ENCODE measurements around the gene PLEKHG3. TPM values are rescaled to one million over a fixed set of nuclear protein-coding genes. Genes with fewer than 3 reads are reported as not detected.

The PLEKHG3 gene
- total RNA-seq, 1 experiment from 2014 or later: 75.3 TPM

DNA sequence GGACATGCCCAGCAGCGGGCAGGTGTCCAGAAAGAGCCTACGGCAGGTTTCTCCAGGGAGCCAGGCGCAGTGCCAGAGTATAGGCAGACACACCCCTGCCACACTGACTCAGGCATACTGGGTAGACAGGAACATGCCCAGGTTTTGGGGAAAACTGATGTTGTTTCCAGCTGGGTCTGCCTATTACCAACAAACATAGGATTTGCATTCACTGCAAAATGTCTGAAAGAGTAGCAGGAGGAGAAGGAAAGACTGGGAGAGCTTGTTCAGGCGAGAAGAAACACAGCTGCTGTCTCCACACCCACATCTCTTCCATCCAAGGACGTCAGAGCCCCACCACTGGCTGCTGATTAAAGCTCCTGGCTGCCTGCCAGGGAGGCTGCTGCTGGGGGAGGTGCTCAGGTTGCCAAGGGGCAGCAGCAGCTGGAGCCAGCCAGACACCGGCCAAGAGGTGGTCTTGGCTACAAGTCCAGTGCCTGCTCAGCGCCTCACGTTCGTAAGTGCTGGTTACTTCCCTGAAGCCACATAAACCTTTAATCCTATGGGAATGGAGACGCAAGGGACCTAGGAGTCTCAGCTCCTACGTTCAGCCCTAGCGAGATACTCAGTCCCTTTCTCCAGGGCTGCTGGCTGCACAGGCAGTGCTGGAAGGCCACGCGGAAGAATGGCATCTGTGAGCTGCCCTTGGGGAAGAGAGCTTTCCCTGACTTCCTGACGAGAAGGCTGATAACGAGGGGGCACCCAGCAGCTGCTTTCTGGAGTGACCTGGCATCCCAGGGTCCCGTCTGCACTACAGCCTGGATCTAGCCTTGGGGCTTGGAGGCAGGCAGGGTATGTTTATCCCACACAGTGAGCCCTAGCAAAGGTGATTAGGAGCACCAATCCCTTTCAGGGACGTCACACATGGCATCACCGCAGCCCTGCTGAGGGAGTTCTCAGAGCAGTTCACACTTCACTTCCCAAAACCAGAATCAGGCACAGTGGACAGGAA lies 58.1 kb downstream of the PLEKHG3 start (continued):
- TF ChIP-seq, protein P1, sequence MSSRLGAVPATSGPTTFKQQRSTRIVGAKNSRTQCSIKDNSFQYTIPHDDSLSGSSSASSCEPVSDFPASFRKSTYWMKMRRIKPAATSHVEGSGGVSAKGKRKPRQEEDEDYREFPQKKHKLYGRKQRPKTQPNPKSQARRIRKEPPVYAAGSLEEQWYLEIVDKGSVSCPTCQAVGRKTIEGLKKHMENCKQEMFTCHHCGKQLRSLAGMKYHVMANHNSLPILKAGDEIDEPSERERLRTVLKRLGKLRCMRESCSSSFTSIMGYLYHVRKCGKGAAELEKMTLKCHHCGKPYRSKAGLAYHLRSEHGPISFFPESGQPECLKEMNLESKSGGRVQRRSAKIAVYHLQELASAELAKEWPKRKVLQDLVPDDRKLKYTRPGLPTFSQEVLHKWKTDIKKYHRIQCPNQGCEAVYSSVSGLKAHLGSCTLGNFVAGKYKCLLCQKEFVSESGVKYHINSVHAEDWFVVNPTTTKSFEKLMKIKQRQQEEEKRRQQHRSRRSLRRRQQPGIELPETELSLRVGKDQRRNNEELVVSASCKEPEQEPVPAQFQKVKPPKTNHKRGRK (CRISPR knock-in tag; IDR thresholded peaks at IDR 0.05; ENCODE audit: borderline replicate concordance): no peak
- TF ChIP-seq, protein P2, sequence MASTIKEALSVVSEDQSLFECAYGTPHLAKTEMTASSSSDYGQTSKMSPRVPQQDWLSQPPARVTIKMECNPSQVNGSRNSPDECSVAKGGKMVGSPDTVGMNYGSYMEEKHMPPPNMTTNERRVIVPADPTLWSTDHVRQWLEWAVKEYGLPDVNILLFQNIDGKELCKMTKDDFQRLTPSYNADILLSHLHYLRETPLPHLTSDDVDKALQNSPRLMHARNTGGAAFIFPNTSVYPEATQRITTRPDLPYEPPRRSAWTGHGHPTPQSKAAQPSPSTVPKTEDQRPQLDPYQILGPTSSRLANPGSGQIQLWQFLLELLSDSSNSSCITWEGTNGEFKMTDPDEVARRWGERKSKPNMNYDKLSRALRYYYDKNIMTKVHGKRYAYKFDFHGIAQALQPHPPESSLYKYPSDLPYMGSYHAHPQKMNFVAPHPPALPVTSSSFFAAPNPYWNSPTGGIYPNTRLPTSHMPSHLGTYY (CRISPR knock-in tag; IDR thresholded peaks at IDR 0.05): no peak

DNA sequence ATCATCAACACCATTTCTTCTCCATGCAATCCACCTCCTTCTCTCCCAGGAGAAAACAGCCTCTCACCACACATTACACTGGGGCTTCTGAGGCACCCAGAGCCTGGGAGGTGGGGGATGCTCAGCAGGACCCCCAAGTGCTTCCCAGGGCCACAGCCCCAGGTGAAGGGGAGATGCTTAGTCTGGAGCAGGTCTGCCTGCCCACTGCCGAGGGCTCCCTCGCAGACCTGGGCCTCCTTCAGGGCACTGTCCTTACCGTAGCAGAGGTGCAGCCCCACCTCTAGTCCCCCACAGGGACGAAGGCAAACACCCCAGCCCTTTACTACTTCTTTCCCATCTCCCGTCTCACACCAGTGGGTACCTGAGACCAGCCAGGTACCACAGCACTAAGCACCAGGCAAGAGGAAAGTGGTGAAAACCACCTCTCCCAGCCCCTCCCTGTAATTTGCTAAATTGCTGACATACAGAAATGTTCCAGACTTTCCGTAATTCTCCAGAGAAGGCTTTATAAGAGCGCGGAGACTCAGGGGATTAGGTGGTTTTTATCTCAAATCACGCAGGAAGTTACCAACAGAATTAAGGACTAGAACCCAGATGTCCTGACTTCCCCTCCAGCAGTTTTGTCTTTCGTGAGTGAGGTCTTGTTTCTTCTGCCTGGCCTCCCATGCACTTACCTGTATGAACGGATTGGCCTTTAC lies 59.0 kb downstream of the PLEKHG3 start:
- H3K27ac Mint-ChIP-seq: no peak overlapping the region
- peaks cover 53% of the 10 kb centered on the region for H3K4me1 Mint-ChIP-seq
- POLR2A ChIA-PET: interaction anchor here (0.9 kb wide), 1 partner anchor 259 kb away, joined by 5 read pairs; no protein-coding TSS in a partner anchor
- ATAC-seq: no peak
- no peaks in the 10 kb centered on the region for H3K36me3 Mint-ChIP-seq
- peaks cover 18% of the 10 kb centered on the region for H3K27me3 Mint-ChIP-seq (ENCODE audit: low read depth)
- no peak for TF ChIP-seq ELF4 (CRISPR knock-in tag; IDR thresholded peaks at IDR 0.05; ENCODE audit: low read depth)
- no peak for TF ChIP-seq SMAD3 (CRISPR knock-in tag; IDR thresholded peaks at IDR 0.05; ENCODE audit: borderline replicate concordance)
- no peak for TF ChIP-seq PRRX2 (CRISPR knock-in tag; IDR thresholded peaks at IDR 0.05)
- no peak for TF ChIP-seq TCF7 (CRISPR knock-in tag; IDR thresholded peaks at IDR 0.05; ENCODE audit: low read depth)
- TF ChIP-seq OVOL2 (CRISPR knock-in tag; IDR thresholded peaks at IDR 0.05; ENCODE audit: borderline replicate concordance): no peak
- TF ChIP-seq, protein P3, sequence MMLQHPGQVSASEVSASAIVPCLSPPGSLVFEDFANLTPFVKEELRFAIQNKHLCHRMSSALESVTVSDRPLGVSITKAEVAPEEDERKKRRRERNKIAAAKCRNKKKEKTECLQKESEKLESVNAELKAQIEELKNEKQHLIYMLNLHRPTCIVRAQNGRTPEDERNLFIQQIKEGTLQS (CRISPR knock-in tag; conservative IDR thresholded peaks at IDR 0.05): no peak
- TF ChIP-seq ZNF232 (CRISPR knock-in tag; IDR thresholded peaks at IDR 0.05): no peak
- no peak for TF ChIP-seq NR2C2 (CRISPR knock-in tag; IDR thresholded peaks at IDR 0.05)
- H3K9me3 Mint-ChIP-seq: no peaks in the 10 kb centered on the region
- DNase-seq (ENCODE audit: low spot score): no peak
- CTCF ChIA-PET: interaction anchor here (1.3 to 2.1 kb wide), 3 partner anchors 27 to 126 kb away, joined by 3 to 10 read pairs (median 3); no protein-coding TSS in a partner anchor
- H3K4me3 Mint-ChIP-seq: no peak overlapping the region

DNA sequence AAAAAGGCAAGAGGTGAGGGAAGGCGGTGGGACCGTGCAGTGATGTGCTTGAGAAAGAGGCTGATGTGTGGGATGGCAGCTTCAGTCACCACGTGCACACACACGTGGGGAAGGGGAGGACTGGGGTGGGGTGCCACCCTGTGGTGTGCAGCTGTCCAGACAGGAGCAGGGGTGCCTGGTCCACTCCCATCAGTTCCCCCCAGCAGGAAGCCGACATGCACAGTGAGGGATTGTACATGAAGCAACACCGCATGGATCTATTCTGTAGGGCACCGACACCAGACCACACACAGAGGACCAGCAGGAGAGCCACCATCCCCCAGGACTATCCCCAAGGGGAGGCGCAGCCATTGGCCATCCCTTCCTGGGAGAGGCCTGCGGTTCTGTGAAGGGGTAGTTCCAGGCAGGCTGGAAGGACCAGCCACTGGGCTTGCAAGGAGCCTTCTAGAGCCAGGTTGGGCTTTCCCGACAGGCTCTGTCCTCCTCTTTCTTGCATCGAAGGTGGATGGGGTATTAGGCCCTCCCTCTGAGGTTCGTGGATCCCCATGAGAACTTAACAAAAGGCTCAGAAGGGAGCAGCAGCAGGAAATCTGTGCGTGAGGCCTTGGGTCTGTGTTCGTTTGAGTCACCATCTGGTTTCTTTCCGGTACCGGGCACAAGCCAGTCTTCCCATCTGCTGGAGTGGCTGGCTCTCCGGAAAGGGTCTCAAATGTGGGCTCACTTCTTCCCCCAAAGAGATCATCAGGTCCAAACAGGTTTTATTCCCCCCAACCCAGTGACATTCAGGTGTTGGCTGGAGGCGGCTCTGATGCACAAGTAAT lies 59.8 kb downstream of the PLEKHG3 start:
- Mint-ChIP-seq H3K27ac (no peak overlapping the region), H3K36me3 (no peaks in the 10 kb centered on the region), H3K9me3 (no peaks in the 10 kb centered on the region), H3K4me3 (peak overlapping the region; percentile 40), H3K4me1 (peaks cover 47% of the 10 kb centered on the region), H3K27me3 (ENCODE audit: low read depth) (peaks cover 18% of the 10 kb centered on the region)
- DNase-seq (ENCODE audit: low spot score) (no peak), ATAC-seq (no peak)
- CTCF ChIA-PET: interaction anchor here (0.6 to 2.2 kb wide), 56 partner anchors 9 to 626 kb away, joined by 3 to 20 read pairs (median 5); partner anchors contain the start of genes FNTB, PLEKHG3 and SPTB
- POLR2A ChIA-PET: interaction anchor here (0.6 kb wide), 2 partner anchors 38 to 224 kb away, joined by 3 to 4 read pairs; partner anchors contain the start of gene HSPA2
- TF ChIP-seq ZNF219 (CRISPR knock-in tag; IDR thresholded peaks at IDR 0.05; ENCODE audit: borderline replicate concordance) (no peak), NR3C1 (CRISPR knock-in tag; conservative IDR thresholded peaks at IDR 0.05; ENCODE audit: low read depth) (no peak), ZNF416 (CRISPR knock-in tag; IDR thresholded peaks at IDR 0.05) (no peak), KAT7 (CRISPR knock-in tag; IDR thresholded peaks at IDR 0.05; ENCODE audit: borderline replicate concordance) (no peak), CREB1 (CRISPR knock-in tag; IDR thresholded peaks at IDR 0.05) (no peak), ZNF423 (CRISPR knock-in tag; IDR thresholded peaks at IDR 0.05) (peak; percentile 43; the same call in 1 of the 2 replicates), SP1 (CRISPR knock-in tag; conservative IDR thresholded peaks at IDR 0.05) (0 out of 2 replicates have a peak, but pooled peaks have one; percentile 13), ZNF317 (CRISPR knock-in tag; IDR thresholded peaks at IDR 0.05; ENCODE audit: borderline replicate concordance, low read depth) (no peak), EMX1 (CRISPR knock-in tag; IDR thresholded peaks at IDR 0.05) (no peak), GTF2I (CRISPR knock-in tag; conservative IDR thresholded peaks at IDR 0.05) (no peak)
- TF ChIP-seq, protein P4, sequence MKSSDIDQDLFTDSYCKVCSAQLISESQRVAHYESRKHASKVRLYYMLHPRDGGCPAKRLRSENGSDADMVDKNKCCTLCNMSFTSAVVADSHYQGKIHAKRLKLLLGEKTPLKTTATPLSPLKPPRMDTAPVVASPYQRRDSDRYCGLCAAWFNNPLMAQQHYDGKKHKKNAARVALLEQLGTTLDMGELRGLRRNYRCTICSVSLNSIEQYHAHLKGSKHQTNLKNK (CRISPR knock-in tag; IDR thresholded peaks at IDR 0.05): no peak

Data from WTC11 (cell line).